Gastrocnemius medialis (tissue), 4 donors: ENCODE data around the gene PROX1.

Source experiments
- CTCF ChIP-seq, 5 experiments: fragments of 450-650 bp in 3 of 5; fragments of 200-600 bp in 2 of 5; sonication (generic) in 2 of 5; IDR thresholded peaks in 4 of 5; conservative IDR thresholded peaks in 1 of 5; 1 replicate in 4 of 5; 2 replicates in 1 of 5; pipeline ENCODE4 v1.5.1; 2016 to 2019; ENCODE audit warnings: antibody characterized with exemption in 5 of 5, mild to moderate bottlenecking in 3 of 5, moderate library complexity in 3 of 5
- POLR2A ChIP-seq, 2 donors: fragments of 450-650 bp; IDR thresholded peaks; one replicate each; pipeline ENCODE4 v1.6.1; 2017; ENCODE audit warnings: antibody characterized with exemption in 2 of 2, mild to moderate bottlenecking in 2 of 2, moderate library complexity in 2 of 2

DNA sequence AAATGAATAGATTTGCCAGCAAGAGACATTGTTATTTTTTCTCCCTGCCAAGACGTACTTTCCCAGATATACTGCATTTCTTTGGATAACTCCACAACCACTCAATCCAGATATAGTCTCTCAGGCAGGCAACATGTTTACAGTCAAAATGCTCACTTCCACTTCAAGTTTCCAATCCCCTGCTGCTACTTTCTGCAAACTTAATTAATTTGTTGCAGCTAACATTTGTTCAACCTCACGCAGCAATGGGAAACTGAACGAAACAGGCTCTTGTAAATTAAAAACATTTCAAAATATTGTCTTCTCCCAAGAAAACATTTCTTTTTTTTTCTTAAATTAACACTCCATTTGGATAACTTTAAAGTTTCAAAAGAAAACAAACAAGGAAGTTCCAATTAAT lies 45.7 kb upstream of the PROX1 start:
- TF ChIP-seq CTCF (IDR thresholded peaks at IDR 0.05 in 4 of 5, conservative IDR thresholded peaks at IDR 0.05 in 1 of 5) (no peak), POLR2A (IDR thresholded peaks at IDR 0.05) (no peak)
